CD14-positive monocyte (primary cell): ENCODE measurements around the gene LFNG. TPM values are rescaled to one million over a fixed set of nuclear protein-coding genes. Genes with fewer than 3 reads are reported as not detected.

Source experiments
- DNase-seq, 3 donors: peaks; one replicate each; pipeline ENCODE4 v3.0.0-alpha.2; 2011 to 2022
- H2AFZ ChIP-seq: 2 replicates; pipeline ENCODE4 v1.6.0; 2012; ENCODE audit warnings: mild to moderate bottlenecking, low read depth, low read length, inconsistent platforms; ENCODE audit not compliant: insufficient read depth, poor library complexity, severe bottlenecking
- H3K27ac ChIP-seq, 2 donors: 1 replicate in 1 of 2; 2 replicates in 1 of 2; pipeline ENCODE4 v1.5.1; 2012 to 2013; ENCODE audit warnings: low read length in 2 of 2, control low read depth in 1 of 2, inconsistent platforms in 1 of 2, low read depth in 1 of 2, mild to moderate bottlenecking in 1 of 2
- H3K27me3 ChIP-seq, 2 donors: one replicate each; pipeline versions ENCODE4 v1.6.0 to v1.6.1; 2011 to 2013; ENCODE audit warnings: low read length in 2 of 2; ENCODE audit not compliant: control insufficient read depth in 2 of 2, insufficient read depth in 2 of 2
- H3K36me3 ChIP-seq, 2 donors: replicated peaks in 1 of 2; 1 replicate in 1 of 2; 2 replicates in 1 of 2; pipeline versions ENCODE4 v1.5.1 to v1.6.1; 2012 to 2013; ENCODE audit warnings: low read length in 2 of 2, control low read depth in 1 of 2, inconsistent platforms in 1 of 2, mild to moderate bottlenecking in 1 of 2; ENCODE audit not compliant: insufficient read depth in 2 of 2, control insufficient read depth in 1 of 2
- H3K4me1 ChIP-seq, 2 donors: 1 replicate in 1 of 2; 2 replicates in 1 of 2; pipeline versions ENCODE4 v1.5.1 to v1.6.1; 2012 to 2013; ENCODE audit warnings: low read length in 2 of 2, control low read depth in 1 of 2, inconsistent platforms in 1 of 2, mild to moderate bottlenecking in 1 of 2, moderate library complexity in 1 of 2; ENCODE audit not compliant: insufficient read depth in 2 of 2, control insufficient read depth in 1 of 2
- H3K4me2 ChIP-seq: replicated peaks from 2 replicates; pipeline ENCODE3; 2012; ENCODE audit warnings: low read length, moderate library complexity, mild to moderate bottlenecking; ENCODE audit not compliant: poor library complexity, severe bottlenecking; ENCODE audit errors: extremely low read depth
- H3K4me3 ChIP-seq, 3 experiments: fragments of 200-600 bp in 1 of 3; sonication (generic) in 1 of 3; replicated peaks in 1 of 3; 1 replicate in 2 of 3; 2 replicates in 1 of 3; pipeline ENCODE4 v1.5.1; 2011 to 2013; ENCODE audit warnings: low read length in 3 of 3, mild to moderate bottlenecking in 3 of 3, control low read depth in 2 of 3, low read depth in 2 of 3, inconsistent platforms in 1 of 3, moderate library complexity in 1 of 3
- H3K79me2 ChIP-seq: 2 replicates; pipeline ENCODE4 v1.6.0; 2012; ENCODE audit warnings: mild to moderate bottlenecking, control low read depth, inconsistent platforms, low read length, moderate library complexity; ENCODE audit not compliant: insufficient read depth
- H3K9ac ChIP-seq: 2 replicates; pipeline ENCODE4 v1.6.0; 2017; ENCODE audit warnings: low read length, mild to moderate bottlenecking; ENCODE audit not compliant: insufficient read depth, poor library complexity, severe bottlenecking
- H3K9me3 ChIP-seq, 2 donors: replicated peaks in 1 of 2; 1 replicate in 1 of 2; 2 replicates in 1 of 2; pipeline versions ENCODE4 v1.5.1 to v1.6.1; 2012 to 2013; ENCODE audit warnings: low read length in 2 of 2, control low read depth in 1 of 2; ENCODE audit not compliant: control insufficient read depth in 1 of 2, insufficient read depth in 1 of 2
- H4K20me1 ChIP-seq: 2 replicates; pipeline ENCODE4 v1.6.0; 2012; ENCODE audit warnings: mild to moderate bottlenecking, low read length, control low read depth, moderate library complexity; ENCODE audit not compliant: insufficient read depth
- H3K27ac Mint-ChIP-seq, 7 donors: one replicate each; pipeline ENCODE4 v1.8.0; 2020; ENCODE audit warnings: mild to moderate bottlenecking in 7 of 7, mixed read lengths in 7 of 7, moderate library complexity in 6 of 7, inconsistent platforms in 2 of 7
- H3K27me3 Mint-ChIP-seq, 3 donors: one replicate each; pipeline ENCODE4 v1.8.0; 2021 to 2022; ENCODE audit warnings: low read depth in 3 of 3, mild to moderate bottlenecking in 3 of 3, mixed read lengths in 3 of 3, moderate library complexity in 3 of 3, inconsistent platforms in 1 of 3
- H3K36me3 Mint-ChIP-seq, 2 donors: one replicate each; pipeline ENCODE4 v1.8.0; 2020; ENCODE audit warnings: mixed read lengths in 2 of 2, inconsistent platforms in 1 of 2, mild to moderate bottlenecking in 1 of 2
- H3K4me1 Mint-ChIP-seq: one replicate; pipeline ENCODE4 v1.8.0; 2020; ENCODE audit warnings: mild to moderate bottlenecking, mixed read lengths
- H3K4me3 Mint-ChIP-seq, 2 donors: one replicate each; pipeline ENCODE4 v1.8.0; 2020; ENCODE audit warnings: mild to moderate bottlenecking in 2 of 2, mixed read lengths in 2 of 2, moderate library complexity in 1 of 2
- H3K9me3 Mint-ChIP-seq, 7 donors: one replicate each; pipeline ENCODE4 v1.8.0; 2020 to 2022; ENCODE audit warnings: mixed read lengths in 7 of 7, mild to moderate bottlenecking in 6 of 7, moderate library complexity in 6 of 7, inconsistent platforms in 2 of 7
- WGBS: methylation state at CpG from one replicate; pipeline ENCODE4 v1.1.5; 2013; ENCODE audit warnings: missing lambda C conversion rate; ENCODE audit not compliant: insufficient coverage; 5-methylcytosine and 5-hydroxymethylcytosine counted together
- intact Hi-C, 2 donors: fragments of 100-400 bp; cut with micrococcal nuclease; formaldehyde crosslinking; loops; one replicate each; pipeline versions ENCODE4 v1.15.0 to v1.15.1; 2023
- polyA plus RNA-seq, 3 donors: library from polyadenylated mRNA; depleted of rRNA in 1 of 3; unstranded in 2 of 3; stranded (reverse) in 1 of 3; fragments of 300-500 nt in 2 of 3; fragments of >200 nt in 1 of 3; fragmentation: Illumina TruSeq in 2 of 3; gene quantifications; 1 replicate in 2 of 3; 2 replicates in 1 of 3; pipeline ENCODE4 v1.2.3, GENCODE V29; 2012 to 2021
- TF ChIP-seq, protein P1 (sequence below): fragments of 200-600 bp; IDR thresholded peaks from one replicate; pipeline ENCODE4 v1.8.0; 2022; ENCODE audit warnings: antibody characterized with exemption, mild to moderate bottlenecking

LFNG gene
- polyA plus RNA-seq, 3 donors, result 1.9 to 121 (median 2.2) TPM

GRCh38 chr7:2572101-2572842 is 52.7 kb downstream of the LFNG start:
- Mint-ChIP-seq H3K9me3 (peaks cover 0 to 3% (median 0%) of the 10 kb centered on the region in 7 donors), H3K27ac (no peak overlapping the region), H3K27me3 (peaks cover 0 to 4% (median 2%) of the 10 kb centered on the region in 3 donors), H3K4me1 (peaks cover 6% of the 10 kb centered on the region), H3K36me3 (peaks cover 60 to 72% of the 10 kb centered on the region in 2 donors), H3K4me3 (no peak overlapping the region)
- Histone ChIP-seq H3K4me2 (no peak overlapping the region), H2AFZ (no peak overlapping the region), H3K79me2 (no peaks in the 10 kb centered on the region), H3K36me3 (peaks cover 34 to 67% of the 10 kb centered on the region in 2 donors), H3K4me3 (no peak overlapping the region), H3K4me1 (peaks cover 8 to 9% of the 10 kb centered on the region in 2 donors), H3K9ac (no peak overlapping the region), H3K9me3 (no peaks in the 10 kb centered on the region), H4K20me1 (peaks cover 3% of the 10 kb centered on the region), H3K27ac (no peak overlapping the region), H3K27me3 (no peaks in the 10 kb centered on the region)
- 95% methylated on average over 16 of the region's 22 CpGs for WGBS
- no peak for DNase-seq
- intact Hi-C loops, result no loop called here
- TF ChIP-seq, protein P1, sequence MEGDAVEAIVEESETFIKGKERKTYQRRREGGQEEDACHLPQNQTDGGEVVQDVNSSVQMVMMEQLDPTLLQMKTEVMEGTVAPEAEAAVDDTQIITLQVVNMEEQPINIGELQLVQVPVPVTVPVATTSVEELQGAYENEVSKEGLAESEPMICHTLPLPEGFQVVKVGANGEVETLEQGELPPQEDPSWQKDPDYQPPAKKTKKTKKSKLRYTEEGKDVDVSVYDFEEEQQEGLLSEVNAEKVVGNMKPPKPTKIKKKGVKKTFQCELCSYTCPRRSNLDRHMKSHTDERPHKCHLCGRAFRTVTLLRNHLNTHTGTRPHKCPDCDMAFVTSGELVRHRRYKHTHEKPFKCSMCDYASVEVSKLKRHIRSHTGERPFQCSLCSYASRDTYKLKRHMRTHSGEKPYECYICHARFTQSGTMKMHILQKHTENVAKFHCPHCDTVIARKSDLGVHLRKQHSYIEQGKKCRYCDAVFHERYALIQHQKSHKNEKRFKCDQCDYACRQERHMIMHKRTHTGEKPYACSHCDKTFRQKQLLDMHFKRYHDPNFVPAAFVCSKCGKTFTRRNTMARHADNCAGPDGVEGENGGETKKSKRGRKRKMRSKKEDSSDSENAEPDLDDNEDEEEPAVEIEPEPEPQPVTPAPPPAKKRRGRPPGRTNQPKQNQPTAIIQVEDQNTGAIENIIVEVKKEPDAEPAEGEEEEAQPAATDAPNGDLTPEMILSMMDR, result no peak

GRCh38 chr7:2573761-2574160 is 54.2 kb downstream of the LFNG start:
- Mint-ChIP-seq H3K27me3 (peaks cover 0 to 4% (median 2%) of the 10 kb centered on the region in 3 donors), H3K4me1 (no peaks in the 10 kb centered on the region), H3K9me3 (peaks cover 0 to 3% (median 0%) of the 10 kb centered on the region in 7 donors), H3K36me3 (peaks cover 68 to 78% of the 10 kb centered on the region in 2 donors), H3K4me3 (no peak overlapping the region), H3K27ac (peak overlapping the region in 1 of 7 donors; percentile 4)
- intact Hi-C loops, result no loop called here
- H3K27me3 ChIP-seq, result no peaks in the 10 kb centered on the region
- no peak overlapping the region for H3K4me3 ChIP-seq
- TF ChIP-seq, protein P1, result no peak
- no peak overlapping the region for H3K4me2 ChIP-seq
- H3K36me3 ChIP-seq, result peaks cover 39 to 74% of the 10 kb centered on the region in 2 donors
- 98% methylated on average over 5 of the region's 9 CpGs for WGBS
- no peak overlapping the region for H3K27ac ChIP-seq
- no peak overlapping the region for H3K9ac ChIP-seq
- H2AFZ ChIP-seq, result no peak overlapping the region
- no peaks in the 10 kb centered on the region for H3K4me1 ChIP-seq
- DNase-seq, result no peak
- no peaks in the 10 kb centered on the region for H3K9me3 ChIP-seq
- no peaks in the 10 kb centered on the region for H3K79me2 ChIP-seq
- no peaks in the 10 kb centered on the region for H4K20me1 ChIP-seq
